OCI-LY1 (cell line): Measurements from ENCODE around the gene MRPS27.

Experiments
- CTCF ChIP-seq: fragments of 200-600 bp; sonication (generic), shearing (Covaris generic); IDR thresholded peaks from 2 replicates; pipeline ENCODE4 v1.5.1; 2017; ENCODE audit warnings: mild to moderate bottlenecking, antibody characterized with exemption, low read length, moderate library complexity, mixed read lengths
- EZH2 ChIP-seq: fragments of 200-600 bp; sonication (generic), shearing (Covaris generic); IDR thresholded peaks from 2 replicates; pipeline ENCODE4 v1.8.0; 2017; ENCODE audit warnings: borderline replicate concordance, mixed run types, mild to moderate bottlenecking, antibody characterized with exemption, low read length, moderate library complexity, mixed read lengths

DNA sequence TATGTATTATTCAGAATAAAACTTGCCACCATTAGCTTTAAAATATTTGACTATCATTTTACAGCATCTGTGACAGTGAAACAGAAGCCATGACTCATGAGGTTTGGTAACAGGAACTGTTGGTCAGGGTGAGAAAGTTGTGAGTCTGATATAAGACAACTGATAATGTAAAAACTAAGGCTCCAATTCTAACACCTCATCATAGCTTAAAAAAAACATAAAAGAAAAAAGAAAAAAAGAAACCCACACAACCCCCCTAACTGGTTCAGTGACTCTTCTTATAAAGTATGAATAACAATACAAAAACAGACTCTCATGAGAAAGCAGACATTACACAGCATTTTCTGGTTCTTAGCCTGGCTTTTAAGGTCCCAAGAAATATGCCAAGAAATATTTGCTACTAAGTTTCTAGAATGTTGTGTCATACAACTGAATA is 85.8 kb downstream of the MRPS27 start:
- no peak for TF ChIP-seq CTCF
- TF ChIP-seq EZH2: no peak
